CD4-positive, alpha-beta memory T cell (primary cell): ENCODE results near the gene ZNF804A. TPM values are rescaled to one million over a fixed set of nuclear protein-coding genes. Genes with fewer than 3 reads are reported as not detected.

ENCODE experiments used
- CTCF ChIA-PET: fragments of 350-600 bp; sonication (Branson Sonifier 250); formaldehyde crosslinking; loops from one replicate; lab custom pipeline; 2021; ENCODE audit warnings: inconsistent platforms; ENCODE audit not compliant: partially characterized antibody; lab: Charles Lee
- POLR2A ChIA-PET: fragments of 350-600 bp; sonication (Branson Sonifier 250); formaldehyde crosslinking; loops from one replicate; lab custom pipeline; 2021; ENCODE audit not compliant: partially characterized antibody; lab: Charles Lee
- DNase-seq, 5 donors: peaks; one replicate each; pipeline versions ENCODE4 v3.0.0 to v3.0.0-alpha.2; 2020 to 2022; ENCODE audit warnings: mixed read lengths in 1 of 5
- H3K27ac ChIP-seq: one replicate; pipeline ENCODE4 v1.7.0; 2013; ENCODE audit warnings: low read depth, low read length
- H3K27me3 ChIP-seq: 2 replicates; pipeline ENCODE4 v1.7.0; 2013; ENCODE audit warnings: mild to moderate bottlenecking, low read length, moderate library complexity; ENCODE audit not compliant: insufficient read depth
- H3K36me3 ChIP-seq: 2 replicates; pipeline ENCODE4 v1.7.0; 2013; ENCODE audit warnings: mild to moderate bottlenecking, low read length, moderate library complexity; ENCODE audit not compliant: insufficient read depth
- H3K4me1 ChIP-seq: 2 replicates; pipeline ENCODE4 v1.7.0; 2013; ENCODE audit warnings: mild to moderate bottlenecking, low read length, moderate library complexity; ENCODE audit not compliant: insufficient read depth
- H3K4me3 ChIP-seq, 2 donors: one replicate each; pipeline ENCODE4 v1.7.0; 2013; ENCODE audit warnings: low read length in 2 of 2, mild to moderate bottlenecking in 1 of 2
- H3K9me3 ChIP-seq, 2 donors: one replicate each; pipeline ENCODE4 v1.7.0; 2013; ENCODE audit warnings: low read length in 2 of 2, control low read depth in 1 of 2; ENCODE audit not compliant: control insufficient read depth in 1 of 2
- H3K27ac Mint-ChIP-seq, 7 donors: one replicate each; pipeline ENCODE4 v1.8.0; 2020 to 2021; ENCODE audit warnings: mixed read lengths in 7 of 7, mild to moderate bottlenecking in 6 of 7, inconsistent platforms in 3 of 7, moderate library complexity in 3 of 7
- H3K27me3 Mint-ChIP-seq, 2 donors: one replicate each; pipeline ENCODE4 v1.8.0; 2020 to 2021; ENCODE audit warnings: mixed read lengths in 2 of 2
- H3K36me3 Mint-ChIP-seq, 2 donors: one replicate each; pipeline ENCODE4 v1.8.0; 2020 to 2021; ENCODE audit warnings: mixed read lengths in 2 of 2, inconsistent platforms in 1 of 2, mild to moderate bottlenecking in 1 of 2
- H3K4me1 Mint-ChIP-seq, 4 donors: one replicate each; pipeline ENCODE4 v1.8.0; 2020 to 2021; ENCODE audit warnings: mixed read lengths in 4 of 4, mild to moderate bottlenecking in 1 of 4
- H3K4me3 Mint-ChIP-seq, 8 donors: one replicate each; pipeline ENCODE4 v1.8.0; 2020 to 2021; ENCODE audit warnings: mixed read lengths in 8 of 8, mild to moderate bottlenecking in 7 of 8, moderate library complexity in 6 of 8, inconsistent platforms in 3 of 8
- H3K9me3 Mint-ChIP-seq, 8 donors: one replicate each; pipeline ENCODE4 v1.8.0; 2020 to 2021; ENCODE audit warnings: mixed read lengths in 8 of 8, mild to moderate bottlenecking in 5 of 8, inconsistent platforms in 3 of 8, moderate library complexity in 1 of 8
- intact Hi-C: fragments of 100-400 bp; cut with micrococcal nuclease; formaldehyde crosslinking; loops from one replicate; pipeline ENCODE4 v1.15.1; 2023
- polyA plus RNA-seq, 2 donors: library from polyadenylated mRNA; unstranded; fragments of 300-500 nt; fragmentation: Illumina TruSeq; gene quantifications; one replicate each; pipeline ENCODE4 v1.2.3, GENCODE V29; 2021
- total RNA-seq, 2 experiments: library from RNA; stranded (reverse); gene quantifications; one replicate each; pipeline ENCODE4 v1.2.3, GENCODE V29; 2021

The ZNF804A gene
- total and polyA plus RNA-seq, 4 experiments from 2014 or later, result 0.05 to 0.06 TPM; not detected in 2

- no peaks in the 10 kb centered on the region for H3K4me1 Mint-ChIP-seq
- no peaks in the 10 kb centered on the region for H3K27me3 Mint-ChIP-seq
- no peak overlapping the region for H3K27ac Mint-ChIP-seq
- no peaks in the 10 kb centered on the region for H3K9me3 ChIP-seq
- CTCF ChIA-PET, result no interaction called here
- no peaks in the 10 kb centered on the region for H3K27me3 ChIP-seq
- no peak for DNase-seq
- H3K27ac ChIP-seq, result no peak overlapping the region
- H3K9me3 Mint-ChIP-seq, result peaks cover 0 to 10% (median 3%) of the 10 kb centered on the region in 8 donors
- no peaks in the 10 kb centered on the region for H3K36me3 Mint-ChIP-seq
- H3K4me3 Mint-ChIP-seq, result no peak overlapping the region
- no peaks in the 10 kb centered on the region for H3K36me3 ChIP-seq
- H3K4me3 ChIP-seq, result no peak overlapping the region
- H3K4me1 ChIP-seq, result no peaks in the 10 kb centered on the region
- intact Hi-C loops, result no loop called here
- POLR2A ChIA-PET, result no interaction called here
Measured at GRCh38 chr2:184589261-184589660, 9.1 kb upstream of the ZNF804A start.

DNA sequence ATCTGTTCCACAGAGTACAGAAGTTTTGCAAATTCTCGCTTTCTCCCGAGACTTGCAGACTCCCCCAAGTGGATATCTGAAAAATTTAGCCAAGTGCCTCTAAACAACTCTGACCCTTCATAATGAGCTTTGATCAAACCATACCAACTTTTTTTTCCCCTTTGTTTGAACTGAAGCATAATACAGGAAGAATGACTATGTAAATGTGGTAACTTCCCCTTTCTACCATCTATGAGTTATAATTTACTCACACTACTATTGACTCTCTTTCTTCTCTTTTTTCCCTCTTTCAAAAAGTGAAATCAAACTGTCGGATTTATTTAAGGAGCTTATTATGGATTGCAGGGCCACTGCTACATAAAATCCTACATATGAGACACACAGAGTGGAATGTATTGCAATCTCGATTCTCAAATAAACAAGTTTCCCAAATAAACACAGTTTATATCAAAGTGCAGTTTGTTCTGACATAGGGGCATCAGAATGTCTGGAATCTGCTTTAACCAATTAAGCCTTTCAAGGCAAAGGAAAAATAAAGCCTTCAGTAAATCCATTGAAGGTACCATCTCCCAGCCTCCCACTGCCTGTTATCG, 1.4 kb upstream of the ZNF804A start:
- H3K27ac ChIP-seq, result no peak overlapping the region
- Mint-ChIP-seq H3K27ac (no peak overlapping the region), H3K36me3 (peaks cover 0 to 4% of the 10 kb centered on the region in 2 donors), H3K9me3 (peaks cover 0 to 19% (median 2%) of the 10 kb centered on the region in 8 donors), H3K4me3 (peak overlapping the region in 5 of 8 donors; percentile 22 to 57 (median 48)), H3K27me3 (peaks cover 24 to 35% of the 10 kb centered on the region in 2 donors), H3K4me1 (peaks cover 2 to 14% (median 11%) of the 10 kb centered on the region in 4 donors)
- no peaks in the 10 kb centered on the region for H3K9me3 ChIP-seq
- H3K4me1 ChIP-seq, result no peaks in the 10 kb centered on the region
- ChIA-PET CTCF (no interaction called here), POLR2A (no interaction called here)
- intact Hi-C loops, result no loop called here
- no peaks in the 10 kb centered on the region for H3K36me3 ChIP-seq
- DNase-seq, result no peak
- peaks cover 8% of the 10 kb centered on the region for H3K27me3 ChIP-seq
- H3K4me3 ChIP-seq, result no peak overlapping the region

GRCh38 chr2:184597571-184597991, 748 bp upstream of the ZNF804A start:
- no peaks in the 10 kb centered on the region for H3K4me1 ChIP-seq
- intact Hi-C loops, result no loop called here
- Mint-ChIP-seq H3K27ac (no peak overlapping the region), H3K4me1 (peaks cover 2 to 14% (median 11%) of the 10 kb centered on the region in 4 donors), H3K9me3 (peaks cover 0 to 19% (median 2%) of the 10 kb centered on the region in 8 donors), H3K36me3 (peaks cover 0 to 4% of the 10 kb centered on the region in 2 donors), H3K27me3 (peaks cover 24 to 35% of the 10 kb centered on the region in 2 donors), H3K4me3 (peak overlapping the region in 6 of 8 donors; percentile 7 to 57 (median 44))
- no peaks in the 10 kb centered on the region for H3K36me3 ChIP-seq
- no peaks in the 10 kb centered on the region for H3K9me3 ChIP-seq
- no peak for DNase-seq
- H3K4me3 ChIP-seq, result no peak overlapping the region
- H3K27me3 ChIP-seq, result peaks cover 8% of the 10 kb centered on the region
- CTCF ChIA-PET, result no interaction called here
- POLR2A ChIA-PET, result no interaction called here
- no peak overlapping the region for H3K27ac ChIP-seq

GRCh38 chr2:184598002-184598315, 370 bp upstream of the ZNF804A start:
- no peak overlapping the region for H3K27ac Mint-ChIP-seq
- peaks cover 8% of the 10 kb centered on the region for H3K27me3 ChIP-seq
- H3K36me3 ChIP-seq, result no peaks in the 10 kb centered on the region
- DNase-seq, result no peak
- ChIA-PET CTCF (no interaction called here), POLR2A (no interaction called here)
- peaks cover 2 to 14% (median 11%) of the 10 kb centered on the region in 4 donors for H3K4me1 Mint-ChIP-seq
- H3K4me1 ChIP-seq, result no peaks in the 10 kb centered on the region
- no peaks in the 10 kb centered on the region for H3K9me3 ChIP-seq
- H3K36me3 Mint-ChIP-seq, result peaks cover 0 to 4% of the 10 kb centered on the region in 2 donors
- H3K27ac ChIP-seq, result no peak overlapping the region
- H3K27me3 Mint-ChIP-seq, result peaks cover 24 to 35% of the 10 kb centered on the region in 2 donors
- peak overlapping the region in 4 of 8 donors; percentile 7 to 57 (median 46) for H3K4me3 Mint-ChIP-seq
- intact Hi-C loops, result no loop called here
- H3K9me3 Mint-ChIP-seq, result peaks cover 0 to 19% (median 2%) of the 10 kb centered on the region in 8 donors
- no peak overlapping the region for H3K4me3 ChIP-seq

GRCh38 chr2:184599054-184599871, 934 bp downstream of the ZNF804A start:
- Histone ChIP-seq H3K4me3 (no peak overlapping the region), H3K27me3 (peaks cover 8% of the 10 kb centered on the region), H3K36me3 (no peaks in the 10 kb centered on the region), H3K9me3 (no peaks in the 10 kb centered on the region), H3K27ac (no peak overlapping the region), H3K4me1 (no peaks in the 10 kb centered on the region)
- Mint-ChIP-seq H3K36me3 (peaks cover 0 to 4% of the 10 kb centered on the region in 2 donors), H3K4me1 (peaks cover 2 to 14% (median 11%) of the 10 kb centered on the region in 4 donors), H3K27me3 (peaks cover 24 to 35% of the 10 kb centered on the region in 2 donors), H3K4me3 (peak overlapping the region in 7 of 8 donors; percentile 25 to 77 (median 44)), H3K9me3 (peaks cover 0 to 19% (median 2%) of the 10 kb centered on the region in 8 donors), H3K27ac (peak overlapping the region in 1 of 7 donors; percentile 21)
- DNase-seq, result no peak
- ChIA-PET POLR2A (no interaction called here), CTCF (no interaction called here)
- intact Hi-C loops, result no loop called here

DNA sequence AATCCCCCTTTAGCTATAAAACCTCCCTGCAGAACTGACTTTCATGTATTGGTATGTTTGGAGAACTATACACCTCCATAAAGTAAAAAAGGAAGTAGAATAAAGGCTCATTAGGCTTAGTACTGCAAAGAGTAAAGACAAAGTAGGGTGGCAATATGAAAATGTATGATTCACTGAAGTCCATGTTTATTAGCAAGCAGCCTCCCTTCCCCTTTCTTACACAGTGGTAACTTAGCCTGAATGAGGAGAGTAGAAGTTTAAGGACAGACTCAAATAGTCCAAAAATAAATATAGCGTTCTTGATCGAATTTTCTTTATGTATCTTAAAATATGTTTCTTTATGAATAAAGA, 1.5 kb downstream of the ZNF804A start:
- H3K27me3 Mint-ChIP-seq, result peaks cover 24 to 35% of the 10 kb centered on the region in 2 donors
- intact Hi-C loops, result no loop called here
- peaks cover 2 to 14% (median 11%) of the 10 kb centered on the region in 4 donors for H3K4me1 Mint-ChIP-seq
- no peak for DNase-seq
- Histone ChIP-seq H3K27ac (no peak overlapping the region), H3K36me3 (no peaks in the 10 kb centered on the region), H3K9me3 (no peaks in the 10 kb centered on the region), H3K27me3 (peaks cover 8% of the 10 kb centered on the region), H3K4me1 (no peaks in the 10 kb centered on the region), H3K4me3 (no peak overlapping the region)
- no peak overlapping the region for H3K4me3 Mint-ChIP-seq
- CTCF ChIA-PET, result no interaction called here
- no peak overlapping the region for H3K27ac Mint-ChIP-seq
- peaks cover 0 to 19% (median 2%) of the 10 kb centered on the region in 8 donors for H3K9me3 Mint-ChIP-seq
- POLR2A ChIA-PET, result no interaction called here
- peaks cover 0 to 4% of the 10 kb centered on the region in 2 donors for H3K36me3 Mint-ChIP-seq

- Mint-ChIP-seq H3K4me3 (no peak overlapping the region), H3K36me3 (peaks cover 0 to 4% of the 10 kb centered on the region in 2 donors), H3K27me3 (peaks cover 12 to 15% of the 10 kb centered on the region in 2 donors), H3K9me3 (peaks cover 0 to 8% (median under 1%) of the 10 kb centered on the region in 8 donors), H3K27ac (no peak overlapping the region), H3K4me1 (peaks cover under 1 to 6% (median 4%) of the 10 kb centered on the region in 4 donors)
- CTCF ChIA-PET, result no interaction called here
- no peaks in the 10 kb centered on the region for H3K4me1 ChIP-seq
- no peaks in the 10 kb centered on the region for H3K9me3 ChIP-seq
- DNase-seq, result no peak
- no peak overlapping the region for H3K27ac ChIP-seq
- H3K36me3 ChIP-seq, result no peaks in the 10 kb centered on the region
- H3K4me3 ChIP-seq, result no peak overlapping the region
- intact Hi-C loops, result no loop called here
- POLR2A ChIA-PET, result no interaction called here
- peaks cover 8% of the 10 kb centered on the region for H3K27me3 ChIP-seq
Measured at GRCh38 chr2:184602734-184603133, 4.4 kb downstream of the ZNF804A start.
